GM10266 (cell line): Measurements from ENCODE around the gene CAMK2D.

ENCODE experiments used
- DNase-seq: peaks from one replicate; pipeline ENCODE4 v3.0.0; 2012; ENCODE audit errors: extremely low spot score
- CTCF ChIP-seq: IDR thresholded peaks from 2 replicates; pipeline ENCODE4 v1.5.1; 2012; ENCODE audit warnings: mild to moderate bottlenecking, low read depth; ENCODE audit not compliant: control insufficient read depth, insufficient read depth; ENCODE audit errors: missing control alignments

The CAMK2D gene

DNA sequence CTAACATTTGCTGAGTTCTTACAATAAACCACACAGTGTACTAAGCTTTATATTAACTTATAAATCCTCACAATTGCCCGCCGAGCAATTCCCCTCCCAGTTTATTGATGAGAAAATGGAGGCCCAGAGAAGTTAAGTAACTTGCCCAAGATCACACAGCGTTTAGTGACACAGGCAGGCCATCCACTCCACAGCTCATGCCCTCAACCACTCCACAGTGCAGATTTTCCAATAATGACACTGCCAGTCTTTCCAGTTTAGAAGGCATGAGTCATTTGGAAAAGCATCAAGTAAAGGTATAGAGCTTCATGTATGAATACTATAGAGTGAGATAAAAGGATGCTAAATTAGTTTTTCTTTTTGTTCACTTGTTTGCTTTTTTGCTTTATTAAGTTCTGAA is 208.5 kb downstream of the CAMK2D start:
- no peak for TF ChIP-seq CTCF

GRCh38 chr4:113550510-113550909 is 211.0 kb downstream of the CAMK2D start:
- no peak for TF ChIP-seq CTCF
- no peak for DNase-seq

More for the DNA sequence above, 208.5 kb downstream of the CAMK2D start:
- no peak for DNase-seq

- TF ChIP-seq CTCF: no peak
- DNase-seq: no peak
These were observed 213.2 kb downstream of the CAMK2D start for GRCh38 chr4:113548303-113548702.

GRCh38 chr4:113547487-113548042 is 214.0 kb downstream of the CAMK2D start:
- TF ChIP-seq CTCF: peak; percentile 99

GRCh38 chr4:113541933-113542332 is 219.6 kb downstream of the CAMK2D start:
- DNase-seq: no peak
- no peak for TF ChIP-seq CTCF

More at GRCh38 chr4:113547487-113548042, 214.0 kb downstream of the CAMK2D start:
- peak; percentile 71 for DNase-seq

GRCh38 chr4:113540859-113541258 is 220.7 kb downstream of the CAMK2D start:
- DNase-seq: no peak
- TF ChIP-seq CTCF: no peak

DNA sequence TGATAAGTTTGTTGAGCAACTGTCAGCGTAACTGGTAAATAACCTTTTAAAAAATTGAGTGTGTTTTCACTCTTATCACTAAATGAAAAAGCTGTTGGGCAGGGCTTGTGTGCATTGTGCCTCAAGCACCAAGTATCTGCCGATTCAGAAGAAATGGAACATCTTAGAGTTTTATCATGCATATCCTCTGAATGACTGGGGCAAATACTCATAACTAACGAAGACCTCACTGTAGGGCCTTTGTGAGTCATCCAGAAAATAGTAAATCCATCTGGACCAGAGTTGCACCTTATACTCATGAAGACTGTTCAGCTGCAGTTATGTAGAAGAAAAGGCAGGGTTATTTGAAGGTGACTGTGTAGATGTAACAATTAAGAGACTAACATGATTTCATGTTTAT is 222.1 kb downstream of the CAMK2D start:
- TF ChIP-seq CTCF: no peak
- DNase-seq: no peak
